GM19372 (cell line): ENCODE results near the gene KLK6.
"Not testable (repeated sequence)": the region's sequence is repeated elsewhere in the genome, so short reads cannot be mapped to it uniquely, and the experiment has no call there.

Experiments used
- ATAC-seq: cut with Tn5 transposase; IDR thresholded peaks from one replicate; pipeline ENCODE4 v1.9.1; 2021; ENCODE audit warnings: mild to moderate bottlenecking, low read depth, moderate library complexity; ENCODE audit not compliant: unreplicated experiment

Gene KLK6

GRCh38 chr19:50994129-50994528, 24.7 kb upstream of the KLK6 start:
- no peak for ATAC-seq

- no peak for ATAC-seq
These were observed 23.3 kb upstream of the KLK6 start for GRCh38 chr19:50992666-50993035.

GRCh38 chr19:50984416-50984815, 15.0 kb upstream of the KLK6 start:
- ATAC-seq: not testable (repeated sequence)

- no peak for ATAC-seq
These were observed 14.4 kb upstream of the KLK6 start, which contains the start of gene KLK7 for GRCh38 chr19:50983625-50984292. TSS of gene KLK7 (minus strand) at chr19:50983917. CDS start at chr19:50982399, 1,518 bp downstream.

- no peak for ATAC-seq
These were observed 12.8 kb upstream of the KLK6 start for GRCh38 chr19:50982186-50982585.

- no peak for ATAC-seq
These were observed 12.3 kb upstream of the KLK6 start for GRCh38 chr19:50981587-50982146.

- ATAC-seq: no peak
These were observed 10.8 kb upstream of the KLK6 start for GRCh38 chr19:50980208-50980607.

GRCh38 chr19:50979758-50980157, 10.4 kb upstream of the KLK6 start:
- no peak for ATAC-seq

- ATAC-seq: no peak
These were observed 9.5 kb upstream of the KLK6 start for GRCh38 chr19:50978772-50979390.

GRCh38 chr19:50977626-50978025, 8.2 kb upstream of the KLK6 start:
- ATAC-seq: no peak

GRCh38 chr19:50975766-50976165, 6.4 kb upstream of the KLK6 start:
- ATAC-seq: no peak

GRCh38 chr19:50974702-50975556, 5.5 kb upstream of the KLK6 start:
- ATAC-seq: no peak

- no peak for ATAC-seq
These were observed 3.5 kb upstream of the KLK6 start for GRCh38 chr19:50972795-50973376.

GRCh38 chr19:50969810-50970209, 419 bp upstream of the KLK6 start:
- not testable (repeated sequence) for ATAC-seq

GRCh38 chr19:50968716-50969412, 527 bp downstream of the KLK6 start:
- ATAC-seq: no peak

- ATAC-seq: no peak
These were observed 1.3 kb downstream of the KLK6 start for GRCh38 chr19:50967929-50968715.

- no peak for ATAC-seq
These were observed 5.1 kb downstream of the KLK6 start for GRCh38 chr19:50964266-50964665.

GRCh38 chr19:50963381-50963780, 6.0 kb downstream of the KLK6 start:
- no peak for ATAC-seq

GRCh38 chr19:50962245-50962644, 7.1 kb downstream of the KLK6 start:
- no peak for ATAC-seq
